Breast epithelium (tissue), 3 donors: ENCODE results near the gene PGBD5.

ENCODE experiments used
- CTCF ChIP-seq, 3 donors: fragments of 450-650 bp; IDR thresholded peaks; one replicate each; pipeline ENCODE4 v1.5.1; 2016 to 2017; ENCODE audit warnings: antibody characterized with exemption in 3 of 3, mild to moderate bottlenecking in 3 of 3, moderate library complexity in 3 of 3
- POLR2AphosphoS5 ChIP-seq, 3 donors: sonication (generic); formaldehyde crosslinking; IDR thresholded peaks; one replicate each; pipeline ENCODE4 v1.6.1; 2017; ENCODE audit warnings: antibody characterized with exemption in 3 of 3

DNA sequence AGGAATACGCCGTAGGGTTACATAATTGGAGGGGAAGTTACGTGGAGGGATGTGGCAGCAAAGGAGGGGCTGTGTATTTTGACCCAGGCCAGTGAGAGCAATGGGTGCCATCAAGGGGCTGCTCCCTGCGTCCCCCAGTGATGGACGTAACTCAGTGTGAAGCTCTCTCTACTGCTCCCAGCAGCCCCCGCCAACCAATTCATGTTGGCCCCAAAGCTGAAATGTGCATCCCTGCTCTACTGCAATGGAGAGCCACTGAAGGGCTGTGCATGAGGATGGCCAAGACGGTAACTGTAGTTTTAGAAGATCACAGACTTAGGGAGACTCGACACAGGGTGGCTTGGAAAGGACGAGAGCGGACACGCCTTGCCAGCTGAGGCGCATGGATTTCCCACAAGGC lies 38.3 kb downstream of the PGBD5 start:
- TF ChIP-seq POLR2AphosphoS5 (IDR thresholded peaks at IDR 0.05) (no peak), CTCF (IDR thresholded peaks at IDR 0.05) (no peak)
